ENCODE data around the gene CTU2.

CTU2 gene

GRCh38 chr16:88739139-88739976 is 33.1 kb downstream of the CTU2 start:
- TF ChIP-seq CTCF (IDR thresholded peaks at IDR 0.05; ENCODE audit: extremely low read depth, missing control alignments): no peak
- DNase-seq (ENCODE audit: low spot score): no peak

- no peak for DNase-seq (ENCODE audit: low spot score)
- no peak for TF ChIP-seq CTCF (IDR thresholded peaks at IDR 0.05; ENCODE audit: extremely low read depth, missing control alignments)
Measured at GRCh38 chr16:88739977-88740726, 33.8 kb downstream of the CTU2 start.

GRCh38 chr16:88740727-88741055 is 34.4 kb downstream of the CTU2 start:
- DNase-seq (ENCODE audit: low spot score): no peak
- no peak for TF ChIP-seq CTCF (IDR thresholded peaks at IDR 0.05; ENCODE audit: extremely low read depth, missing control alignments)

- no peak for TF ChIP-seq CTCF (IDR thresholded peaks at IDR 0.05; ENCODE audit: extremely low read depth, missing control alignments)
- no peak for DNase-seq (ENCODE audit: low spot score)
Measured at GRCh38 chr16:88741368-88741767, 35.1 kb downstream of the CTU2 start.

- DNase-seq (ENCODE audit: low spot score): no peak
- no peak for TF ChIP-seq CTCF (IDR thresholded peaks at IDR 0.05; ENCODE audit: extremely low read depth, missing control alignments)
Measured at GRCh38 chr16:88742896-88743605, 36.7 kb downstream of the CTU2 start.

GRCh38 chr16:88743693-88744576 is 37.6 kb downstream of the CTU2 start:
- peak; percentile 50 for TF ChIP-seq CTCF (IDR thresholded peaks at IDR 0.05; ENCODE audit: extremely low read depth, missing control alignments)
- peak; percentile 85 for DNase-seq (ENCODE audit: low spot score)

Measured in GM20000 (cell line).